Measurements from ENCODE around the gene RAB1B. TPM values are rescaled to one million over a fixed set of nuclear protein-coding genes. Genes with fewer than 3 reads are reported as not detected.
"Not testable (repeated sequence)": the region's sequence is repeated elsewhere in the genome, so short reads cannot be mapped to it uniquely, and the experiment has no call there.

Gene RAB1B
- total RNA-seq, 2 experiments from 2014 or later, result 136 to 145 TPM

DNA sequence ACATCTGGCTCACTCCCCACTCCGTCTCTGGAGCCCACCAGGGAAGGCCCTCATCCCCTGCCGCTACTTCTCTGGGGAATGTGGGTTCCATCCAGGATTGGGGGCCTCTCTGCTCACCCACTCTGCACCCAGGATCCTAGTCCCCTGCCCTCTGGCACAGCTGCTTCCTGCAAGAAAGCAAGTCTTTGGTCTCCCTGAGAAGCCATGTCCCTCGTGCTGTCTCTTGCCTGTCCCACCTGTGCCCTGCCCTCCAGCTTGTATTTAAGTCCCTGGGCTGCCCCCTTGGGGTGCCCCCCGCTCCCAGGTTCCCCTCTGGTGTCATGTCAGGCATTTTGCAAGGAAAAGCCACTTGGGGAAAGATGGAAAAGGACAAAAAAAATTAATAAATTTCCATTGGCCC, 8.6 kb downstream of the RAB1B start:
- not testable (repeated sequence) for DNase-seq; H3K9me3 Mint-ChIP-seq; H3K4me3 Mint-ChIP-seq; ATAC-seq (ENCODE audit: low read depth)
- peaks cover 25% of the 10 kb centered on the region for H3K4me1 Mint-ChIP-seq
- H3K27me3 Mint-ChIP-seq, result peaks cover 14% of the 10 kb centered on the region
- POLR2A ChIA-PET, result interaction anchor here (0.8 to 1.3 kb wide), 3 partner anchors 9 to 36 kb away, joined by 3 to 12 read pairs (median 5); partner anchors contain the start of genes RAB1B and YIF1A
- peaks cover 20% of the 10 kb centered on the region for H3K36me3 Mint-ChIP-seq
- H3K27ac Mint-ChIP-seq, result peak overlapping the region; percentile 2

DNA sequence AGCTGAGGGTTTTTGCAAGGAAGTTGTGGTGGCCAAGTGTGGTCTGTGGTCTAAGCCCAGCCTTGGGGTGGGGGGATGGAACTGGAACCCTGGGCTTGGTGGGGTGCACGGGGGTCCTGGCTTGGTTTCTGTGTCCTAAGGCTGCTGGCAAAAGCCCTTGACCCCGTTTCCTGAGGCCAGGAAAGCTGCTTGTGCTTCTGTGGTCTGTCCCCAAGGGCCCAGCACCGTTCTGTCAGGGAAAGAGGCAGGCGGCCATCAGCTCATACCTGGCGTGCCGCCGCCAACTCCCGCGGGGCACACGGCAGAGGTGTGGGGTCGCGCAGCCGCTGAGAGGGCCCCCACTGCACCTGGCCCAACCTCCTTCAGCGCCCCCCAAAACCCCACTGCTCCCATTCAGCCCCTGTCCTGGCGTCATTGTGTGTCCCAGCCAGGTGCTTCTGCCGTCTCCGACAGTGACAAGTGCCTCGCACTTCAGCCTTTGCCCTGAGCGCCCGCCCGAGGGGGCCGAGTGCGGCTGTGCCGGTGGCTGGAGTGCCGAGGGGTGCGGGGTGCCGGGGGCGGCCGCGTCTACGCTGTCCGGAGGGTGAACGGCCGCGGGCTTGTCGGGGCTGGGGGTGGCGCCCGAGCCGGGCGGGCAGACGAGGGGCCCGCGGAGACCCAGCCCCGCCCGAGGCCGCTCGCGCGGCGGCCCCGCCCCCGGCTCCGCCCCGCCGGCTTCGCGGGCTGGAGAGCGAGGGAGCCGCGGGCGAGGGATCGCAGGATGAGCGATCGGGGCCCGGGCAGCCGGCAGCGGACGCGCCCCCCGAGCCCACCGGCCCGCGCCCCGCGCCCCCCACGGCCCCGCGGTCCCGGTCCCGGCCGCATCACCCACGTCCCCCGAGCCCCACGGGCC, 9.3 kb downstream of the RAB1B start, which contains the start of gene CNIH2:
TSS of gene CNIH2 (plus strand) at position 705 of the 892 bp plus-strand sequence. CDS start 282 bp downstream, outside the sequence.
- Mint-ChIP-seq H3K27ac (peak within 1 kb of the TSS; percentile 2), H3K36me3 (peaks cover 14% of the 10 kb centered on the region), H3K27me3 (peaks cover 14% of the 10 kb centered on the region), H3K4me1 (peaks cover 21% of the 10 kb centered on the region), H3K4me3 (peak within 1 kb of the TSS; percentile 62), H3K9me3 (no peaks in the 10 kb centered on the region)
- DNase-seq (peak; percentile 77), ATAC-seq (ENCODE audit: low read depth) (peak; percentile 39)
- POLR2A ChIA-PET, result interaction anchor here (0.8 to 1.3 kb wide), 3 partner anchors 10 to 35 kb away, joined by 3 to 12 read pairs (median 5); partner anchors contain the start of genes RAB1B and YIF1A

DNA sequence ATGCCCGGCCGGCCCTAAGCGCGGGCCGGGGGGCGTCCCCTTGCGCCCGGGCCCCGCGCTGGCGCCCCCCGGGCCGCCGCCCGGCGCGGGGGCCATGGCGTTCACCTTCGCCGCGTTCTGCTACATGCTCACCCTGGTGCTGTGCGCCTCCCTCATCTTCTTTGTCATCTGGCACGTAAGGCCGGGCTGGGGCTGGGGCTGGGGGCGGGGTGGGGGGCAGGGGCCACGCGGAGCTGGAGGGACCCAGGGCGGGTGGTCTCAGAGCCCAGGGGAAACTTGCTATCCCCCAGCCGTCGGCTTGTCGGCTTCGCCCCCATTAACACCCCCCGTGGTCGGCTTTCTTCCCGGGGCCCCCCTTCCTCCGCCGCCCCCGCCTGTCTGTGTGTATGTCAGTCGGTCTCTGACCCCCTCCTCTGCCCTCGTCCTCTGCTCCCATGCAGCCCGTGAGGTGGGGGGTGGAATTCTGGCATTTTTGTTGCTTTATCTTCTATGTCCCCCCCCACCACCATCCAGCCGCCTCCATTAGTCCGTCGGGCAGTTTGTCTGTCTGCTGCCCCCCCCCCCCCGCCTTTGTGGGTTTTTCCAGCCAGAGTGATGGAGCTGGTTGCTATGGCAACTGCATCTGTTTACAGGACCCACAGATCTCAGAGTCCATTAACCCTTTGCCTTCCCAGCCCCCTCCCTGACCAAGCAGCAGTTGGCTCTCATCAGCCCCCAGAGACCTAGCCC, 10.1 kb downstream of the RAB1B start:
- DNase-seq (no peak), ATAC-seq (ENCODE audit: low read depth) (no peak)
- Mint-ChIP-seq H3K36me3 (peaks cover 11% of the 10 kb centered on the region), H3K4me1 (peaks cover 22% of the 10 kb centered on the region), H3K4me3 (peak overlapping the region; percentile 62), H3K27me3 (peaks cover 14% of the 10 kb centered on the region), H3K9me3 (no peaks in the 10 kb centered on the region), H3K27ac (no peak overlapping the region)
- POLR2A ChIA-PET, result no interaction called here

DNA sequence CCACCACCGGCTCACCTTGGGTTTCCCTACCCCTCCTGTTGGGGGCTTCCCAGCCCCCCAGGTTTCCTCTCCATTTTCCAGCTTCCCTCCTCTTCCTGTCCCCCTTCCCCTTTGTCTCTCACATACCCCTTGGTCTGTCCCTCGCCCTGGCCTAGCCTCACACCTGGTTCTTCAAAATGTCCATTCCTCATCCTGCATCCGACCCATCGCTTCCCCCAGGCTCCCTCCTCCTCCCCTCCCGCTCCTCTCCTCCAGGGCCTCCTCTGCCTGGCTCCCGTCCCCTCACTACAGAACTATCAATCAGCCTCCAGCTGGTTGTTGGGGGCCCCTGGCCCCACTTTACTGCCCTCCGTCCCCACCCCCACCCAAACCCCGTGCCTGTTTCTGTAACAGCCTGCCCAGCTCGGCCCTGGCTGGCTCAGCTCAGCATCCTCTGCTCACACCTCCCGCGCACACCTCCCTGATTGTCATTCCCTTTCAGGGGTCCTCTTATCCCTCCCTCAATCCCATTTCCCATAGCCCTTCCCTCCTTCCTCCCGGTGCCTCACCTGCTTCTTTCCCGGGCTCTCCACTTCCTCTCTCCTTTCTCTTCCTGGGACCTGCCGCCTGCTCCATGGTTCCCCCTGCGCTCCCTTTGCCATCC, 10.8 kb downstream of the RAB1B start:
- peak overlapping the region; percentile 48 for H3K27ac Mint-ChIP-seq
- H3K27me3 Mint-ChIP-seq, result peaks cover 14% of the 10 kb centered on the region
- DNase-seq, result no peak
- ATAC-seq (ENCODE audit: low read depth), result no peak
- peak overlapping the region; percentile 62 for H3K4me3 Mint-ChIP-seq
- POLR2A ChIA-PET, result no interaction called here
- peaks cover 19% of the 10 kb centered on the region for H3K4me1 Mint-ChIP-seq
- peaks cover 8% of the 10 kb centered on the region for H3K36me3 Mint-ChIP-seq
- H3K9me3 Mint-ChIP-seq, result no peaks in the 10 kb centered on the region

DNA sequence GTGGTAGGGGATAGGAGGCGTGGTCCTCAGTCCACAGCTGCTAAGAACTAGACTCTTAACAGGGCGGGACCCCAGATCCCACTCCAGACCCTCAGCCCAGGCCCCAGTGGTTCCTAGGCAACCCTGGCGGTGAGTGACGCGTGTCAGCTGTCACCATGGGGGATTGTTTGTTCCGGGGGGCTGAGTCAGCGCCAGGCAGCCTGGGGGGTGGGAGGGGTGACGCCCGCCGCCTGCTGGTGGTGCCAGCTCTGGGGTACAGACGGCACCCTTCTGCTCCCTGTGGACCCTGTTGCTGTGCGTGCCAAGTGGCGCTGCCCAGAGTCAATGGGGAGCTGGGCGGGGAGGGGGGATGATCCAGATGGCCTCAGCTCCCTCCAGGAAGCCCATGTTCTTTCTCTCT, 12.0 kb downstream of the RAB1B start:
- POLR2A ChIA-PET, result interaction anchor here (1.0 to 3.8 kb wide), 3 partner anchors 8 to 12 kb away, joined by 3 to 20 read pairs (median 10); partner anchors contain the start of genes RAB1B and YIF1A
- ATAC-seq (ENCODE audit: low read depth), result no peak
- no peak overlapping the region for H3K27ac Mint-ChIP-seq

DNA sequence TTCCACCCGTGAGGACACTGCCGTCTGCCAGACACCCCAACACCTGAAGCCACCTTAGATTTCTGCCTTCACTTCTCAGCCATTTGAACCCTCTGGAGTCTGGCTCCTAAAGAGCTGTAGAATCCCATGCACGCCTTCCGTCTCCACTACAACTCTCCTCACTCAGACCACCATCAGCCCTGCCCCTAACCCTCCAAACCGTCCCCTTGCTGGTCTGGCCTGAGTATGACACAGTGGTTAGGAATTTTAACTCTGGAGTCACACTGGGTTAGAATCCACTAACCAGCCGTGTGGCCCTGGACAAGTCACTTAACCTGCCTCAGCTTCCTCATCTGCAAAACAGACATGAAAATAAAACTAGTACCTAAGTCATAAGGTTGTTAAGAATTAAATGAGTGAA, 12.6 kb downstream of the RAB1B start:
- Mint-ChIP-seq H3K27me3 (peaks cover 14% of the 10 kb centered on the region), H3K9me3 (no peaks in the 10 kb centered on the region), H3K36me3 (peaks cover 5% of the 10 kb centered on the region), H3K27ac (no peak overlapping the region), H3K4me3 (no peak overlapping the region), H3K4me1 (peaks cover 19% of the 10 kb centered on the region)
- POLR2A ChIA-PET, result interaction anchor here (1.0 to 3.8 kb wide), 3 partner anchors 8 to 13 kb away, joined by 3 to 20 read pairs (median 10); partner anchors contain the start of genes RAB1B and YIF1A
- ATAC-seq (ENCODE audit: low read depth) (no peak), DNase-seq (no peak)

More for the DNA sequence above, 12.0 kb downstream of the RAB1B start:
- peak; percentile 29 for DNase-seq
- Mint-ChIP-seq H3K36me3 (peaks cover 5% of the 10 kb centered on the region), H3K4me1 (peaks cover 19% of the 10 kb centered on the region), H3K9me3 (no peaks in the 10 kb centered on the region), H3K4me3 (no peak overlapping the region), H3K27me3 (peaks cover 14% of the 10 kb centered on the region)

DNA sequence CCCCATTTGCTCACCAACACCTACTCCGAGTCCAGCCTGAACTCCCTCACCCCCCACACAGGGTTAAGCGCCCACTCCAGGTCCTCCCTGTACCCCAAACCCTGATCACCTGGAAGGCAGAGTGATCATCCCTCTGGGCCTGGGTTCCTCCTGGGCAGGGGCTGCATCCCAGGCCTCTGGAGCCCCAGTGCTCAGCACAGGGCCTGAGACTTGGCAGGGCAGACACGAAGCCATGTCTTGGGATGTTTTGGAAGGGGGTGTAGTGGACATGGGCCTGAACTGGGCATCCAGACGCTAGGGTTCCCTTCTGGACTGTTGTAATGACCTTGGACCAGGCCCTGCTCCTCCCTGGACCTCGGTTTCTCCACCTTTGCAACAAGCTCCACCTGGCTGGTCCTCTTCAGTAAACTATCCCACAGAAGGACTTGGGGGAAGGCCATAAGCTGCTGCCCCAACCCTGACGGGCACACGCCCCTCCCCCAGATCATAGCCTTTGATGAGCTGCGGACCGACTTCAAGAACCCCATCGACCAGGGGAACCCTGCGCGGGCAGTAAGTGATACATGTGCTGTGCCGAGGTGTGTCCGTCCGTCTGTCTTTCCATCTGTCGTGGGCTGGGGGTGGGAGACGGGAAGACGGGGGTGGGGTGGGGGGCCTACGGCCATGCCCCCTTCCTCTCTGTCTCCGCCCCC, 13.5 kb downstream of the RAB1B start:
- Mint-ChIP-seq H3K27ac (peak overlapping the region; percentile 63), H3K36me3 (peaks cover 3% of the 10 kb centered on the region), H3K9me3 (no peaks in the 10 kb centered on the region), H3K27me3 (peaks cover 14% of the 10 kb centered on the region), H3K4me1 (peaks cover 18% of the 10 kb centered on the region), H3K4me3 (no peak overlapping the region)
- POLR2A ChIA-PET, result interaction anchor here (0.9 to 3.8 kb wide), 5 partner anchors 9 to 56 kb away, joined by 3 to 20 read pairs (median 3); partner anchors contain the start of gene RAB1B
- ATAC-seq (ENCODE audit: low read depth), result no peak
- DNase-seq, result no peak

DNA sequence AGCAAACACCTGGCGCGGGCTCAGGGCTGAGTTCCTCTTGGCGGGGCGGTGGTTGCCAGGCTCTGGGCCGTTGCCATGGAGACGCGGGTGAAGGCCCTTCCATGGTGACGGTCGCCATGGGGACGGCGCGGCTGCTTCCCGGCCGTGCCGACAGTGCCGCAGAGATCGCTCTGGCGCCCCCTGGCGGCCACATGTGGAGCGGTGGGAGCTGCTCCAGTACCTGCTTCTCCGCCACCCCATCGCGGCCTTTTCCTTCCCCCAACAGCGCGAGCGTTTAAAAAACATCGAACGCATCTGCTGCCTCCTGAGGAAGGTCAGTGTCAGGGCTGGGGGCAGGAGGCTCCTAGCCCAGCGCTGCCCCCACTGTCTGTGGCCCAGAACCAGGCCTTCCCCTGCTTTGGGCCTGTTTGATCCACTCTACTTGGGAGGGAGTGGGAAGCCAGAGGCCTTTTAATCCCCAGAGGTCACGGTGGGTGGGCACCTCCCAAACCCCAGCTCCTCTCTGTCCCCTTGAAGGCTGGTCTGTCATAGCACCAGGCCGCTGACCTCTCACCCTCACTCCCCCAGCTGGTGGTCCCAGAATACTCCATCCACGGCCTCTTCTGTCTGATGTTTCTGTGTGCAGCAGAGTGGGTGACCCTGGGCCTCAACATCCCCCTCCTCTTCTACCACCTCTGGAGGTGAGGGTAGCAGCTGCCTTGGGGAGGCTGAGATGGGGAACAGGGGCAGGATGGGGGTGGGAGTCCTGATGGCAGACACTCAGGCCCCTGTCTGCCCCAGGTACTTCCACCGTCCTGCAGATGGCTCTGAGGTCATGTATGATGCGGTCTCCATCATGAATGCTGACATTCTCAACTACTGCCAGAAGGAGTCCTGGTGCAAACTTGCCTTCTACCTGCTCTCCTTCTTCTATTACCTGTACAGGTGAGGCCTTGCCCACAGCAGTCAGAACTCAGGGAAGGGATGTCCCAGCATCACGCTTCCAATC, 14.3 kb downstream of the RAB1B start:
- DNase-seq (peak; percentile 100), ATAC-seq (ENCODE audit: low read depth) (peak; percentile 91)
- Mint-ChIP-seq H3K27me3 (peaks cover 14% of the 10 kb centered on the region), H3K36me3 (peaks cover 2% of the 10 kb centered on the region), H3K9me3 (no peaks in the 10 kb centered on the region), H3K4me3 (no peak overlapping the region), H3K4me1 (peaks cover 20% of the 10 kb centered on the region), H3K27ac (peak overlapping the region; percentile 63)
- POLR2A ChIA-PET, result interaction anchor here (0.9 to 3.8 kb wide), 5 partner anchors 10 to 57 kb away, joined by 3 to 20 read pairs (median 3); partner anchors contain the start of gene RAB1B

DNA sequence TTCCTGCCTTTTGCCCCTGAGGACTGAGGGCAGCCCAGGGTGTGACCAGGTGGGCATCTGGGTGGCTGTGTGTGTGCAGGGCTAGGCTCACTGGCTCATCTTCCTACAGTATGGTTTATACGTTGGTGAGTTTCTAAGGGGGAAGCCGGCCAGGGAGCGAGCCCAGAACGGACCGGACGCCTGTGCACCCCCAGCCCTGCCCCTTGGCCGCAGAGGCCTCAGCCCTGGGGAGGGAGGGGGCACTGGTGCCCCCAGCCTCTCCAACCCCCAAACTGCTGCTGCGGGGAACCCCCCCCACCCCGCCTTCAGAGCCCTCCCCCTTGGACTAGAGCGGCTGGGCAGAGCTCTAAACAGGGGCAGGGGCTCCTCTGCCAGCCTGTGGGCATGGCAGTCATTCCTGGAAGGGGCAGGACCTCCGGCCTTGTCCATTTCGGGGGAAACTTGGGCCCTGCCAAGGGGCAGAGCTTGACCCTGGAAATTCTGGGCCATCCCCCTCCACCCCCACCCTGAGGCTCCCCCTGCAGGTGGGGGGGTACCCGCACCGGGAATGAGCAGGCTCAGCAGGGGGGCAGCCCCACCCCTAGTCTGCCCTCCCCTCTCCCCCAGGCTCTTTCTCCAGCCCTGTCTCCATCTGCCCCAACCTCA, 15.1 kb downstream of the RAB1B start:
- ATAC-seq (ENCODE audit: low read depth) (no peak), DNase-seq (no peak)
- Mint-ChIP-seq H3K27me3 (peaks cover 14% of the 10 kb centered on the region), H3K9me3 (no peaks in the 10 kb centered on the region), H3K27ac (peak overlapping the region; percentile 48), H3K4me1 (peaks cover 22% of the 10 kb centered on the region), H3K4me3 (no peak overlapping the region), H3K36me3 (peaks cover 2% of the 10 kb centered on the region)
- POLR2A ChIA-PET, result interaction anchor here (1.5 to 3.8 kb wide), 3 partner anchors 11 to 38 kb away, joined by 3 to 20 read pairs (median 10); partner anchors contain the start of gene RAB1B

DNA sequence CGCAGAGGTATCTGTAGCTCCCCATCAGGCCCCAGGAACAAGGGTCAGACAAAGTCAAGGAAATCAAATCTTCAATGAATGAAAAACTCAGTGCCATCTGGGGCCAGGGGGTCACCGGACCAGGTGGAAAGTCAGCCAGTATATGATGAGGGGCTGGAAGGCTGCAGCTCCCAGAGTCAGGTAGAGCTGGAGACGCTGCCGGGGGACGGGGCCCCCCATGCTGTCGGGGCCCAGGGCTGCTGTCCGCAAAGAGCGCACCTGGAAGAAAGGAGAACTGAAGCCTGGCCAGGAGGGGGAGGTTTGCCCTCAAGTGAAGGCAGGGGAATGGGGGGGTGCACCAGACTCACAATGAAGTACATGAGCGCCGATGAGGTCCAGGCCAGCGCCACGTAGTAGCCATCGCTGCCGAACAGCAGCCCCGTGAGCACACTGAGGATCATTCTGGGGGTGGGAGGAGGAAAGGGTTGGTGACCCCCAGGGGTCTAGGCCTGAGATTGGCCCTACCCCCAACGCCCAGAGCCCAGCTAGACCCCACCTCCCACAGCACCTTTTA, 16.2 kb downstream of the RAB1B start:
- no peak overlapping the region for H3K4me3 Mint-ChIP-seq
- peaks cover 19% of the 10 kb centered on the region for H3K4me1 Mint-ChIP-seq
- peaks cover under 1% of the 10 kb centered on the region for H3K36me3 Mint-ChIP-seq
- H3K9me3 Mint-ChIP-seq, result no peaks in the 10 kb centered on the region
- peaks cover 5% of the 10 kb centered on the region for H3K27me3 Mint-ChIP-seq
- POLR2A ChIA-PET, result no interaction called here
- no peak for ATAC-seq (ENCODE audit: low read depth)
- no peak overlapping the region for H3K27ac Mint-ChIP-seq
- no peak for DNase-seq
